HepG2 (cell line): ENCODE data around the gene CYBC1. TPM values are rescaled to one million over a fixed set of nuclear protein-coding genes. Genes with fewer than 3 reads are reported as not detected.

Experiments
- ATAC-seq: fragments of 200-7000 bp; cut with Tn5 transposase; 3 replicates; pipeline ENCODE4 v1.9.1; 2020; ENCODE audit warnings: mild to moderate bottlenecking, moderate library complexity
- BruUV-seq: library from RNA; stranded (reverse); fragments of 400-500 nt; replicated peaks from 2 replicates; lab custom pipeline; 2021; lab: Mats Ljungman, UMichigan
- CTCF ChIA-PET: fragments of 300-600 bp; formaldehyde crosslinking; extraction: SDS; loops from one replicate; lab custom pipeline; 2021; ENCODE audit warnings: low total read pairs, inconsistent platforms, low intra/inter-chr PET ratio; lab: Yijun Ruan, JAX
- POLR2A ChIA-PET: fragments of 350-600 bp; sonication (Branson Sonifier 250); formaldehyde crosslinking; loops from one replicate; lab custom pipeline; 2020; ENCODE audit warnings: antibody characterized with exemption, inconsistent platforms; lab: Yijun Ruan, JAX
- DNase-seq: peaks from one replicate; pipeline ENCODE4 v3.0.0-alpha.2; 2015; ENCODE audit warnings: low spot score
- FAIRE-seq: peaks from 3 replicates; lab custom pipeline; 2011; peaks lifted over from hg19 to GRCh38; lab: Jason Lieb, UNC
- H2AFZ ChIP-seq: one replicate; pipeline ENCODE4 v1.6.1; 2011; ENCODE audit warnings: low read length, inconsistent platforms
- H3K27ac ChIP-seq: fragments of 300-600 bp; 3 replicates; pipeline ENCODE4 v1.8.0; 2011; ENCODE audit warnings: mixed run types, mild to moderate bottlenecking, mixed read lengths, low read length, inconsistent platforms; ENCODE audit not compliant: insufficient read depth; ENCODE audit errors: extremely low read length
- H3K27me3 ChIP-seq, 2 experiments: fragments of 200-600 bp in 1 of 2; 2 replicates in 1 of 2; 3 replicates in 1 of 2; pipeline versions ENCODE4 v1.6.0 to v1.8.0; 2011; ENCODE audit warnings: low read length in 2 of 2, mild to moderate bottlenecking in 2 of 2, moderate library complexity in 2 of 2, inconsistent platforms in 1 of 2; ENCODE audit not compliant: insufficient read depth in 2 of 2, control insufficient read depth in 1 of 2
- H3K36me3 ChIP-seq, 2 experiments: fragments of 200-600 bp in 1 of 2; replicated peaks in 1 of 2; 2 replicates in 1 of 2; 3 replicates in 1 of 2; pipeline versions ENCODE4 v1.5.1 to v1.8.0; 2011; ENCODE audit warnings: low read length in 2 of 2, inconsistent platforms in 1 of 2; ENCODE audit not compliant: insufficient read depth in 2 of 2, control insufficient read depth in 1 of 2
- H3K4me1 ChIP-seq: 2 replicates; pipeline ENCODE4 v1.5.1; 2012; ENCODE audit warnings: low read length, inconsistent platforms; ENCODE audit not compliant: insufficient read depth
- H3K4me2 ChIP-seq: 2 replicates; pipeline ENCODE4 v1.6.0; 2011; ENCODE audit warnings: low read depth, low read length, inconsistent platforms
- H3K4me3 ChIP-seq, 3 experiments: fragments of 200-600 bp in 1 of 3; sonication (generic), shearing (Covaris generic) in 1 of 3; replicated peaks in 1 of 3; 2 replicates each; pipeline ENCODE4 v1.5.1; 2011 to 2016; ENCODE audit warnings: low read length in 3 of 3, inconsistent platforms in 2 of 3, low read depth in 2 of 3, mild to moderate bottlenecking in 2 of 3, control low read depth in 1 of 3, mixed read lengths in 1 of 3; ENCODE audit not compliant: insufficient read depth in 1 of 3
- H3K79me2 ChIP-seq: one replicate; pipeline ENCODE4 v1.6.1; 2011; ENCODE audit warnings: low read length, inconsistent platforms; ENCODE audit not compliant: insufficient read depth
- H3K9ac ChIP-seq: 2 replicates; pipeline ENCODE4 v1.6.0; 2011; ENCODE audit warnings: mild to moderate bottlenecking, low read depth, low read length, inconsistent platforms; ENCODE audit not compliant: insufficient read depth
- H3K9me3 ChIP-seq: 2 replicates; pipeline ENCODE4 v1.5.1; 2012; ENCODE audit warnings: mild to moderate bottlenecking, low read length
- H4K20me1 ChIP-seq: 2 replicates; pipeline ENCODE4 v1.6.0; 2011; ENCODE audit warnings: inconsistent platforms, mild to moderate bottlenecking, low read length, moderate library complexity; ENCODE audit not compliant: insufficient read depth
- CREB1 ChIP-seq, 2 experiments: fragments of 450-650 bp in 1 of 2; IDR thresholded peaks; 2 replicates each; pipeline ENCODE4 v1.6.1; 2016 to 2017; ENCODE audit warnings: control low read depth in 1 of 2, mild to moderate bottlenecking in 1 of 2, missing compliant biosample characterization in 1 of 2, missing genetic modification characterization in 1 of 2
- FOSL2 ChIP-seq: sonication (generic); formaldehyde crosslinking; IDR thresholded peaks from 2 replicates; pipeline ENCODE4 v1.4.0; 2020; ENCODE audit warnings: missing genetic modification reagents
- HIVEP1 ChIP-seq: sonication (generic); formaldehyde crosslinking; IDR thresholded peaks from 2 replicates; pipeline ENCODE4 v1.4.0; 2020; ENCODE audit warnings: mild to moderate bottlenecking, missing genetic modification reagents
- HMG20A ChIP-seq: IDR thresholded peaks from 2 replicates; pipeline ENCODE4 v1.6.1; 2016; ENCODE audit warnings: borderline replicate concordance
- NFIB ChIP-seq: sonication (generic); formaldehyde crosslinking; IDR thresholded peaks from 2 replicates; pipeline ENCODE4 v1.9.0; 2021; ENCODE audit warnings: missing genetic modification reagents, mild to moderate bottlenecking, borderline replicate concordance
- SAP130 ChIP-seq: IDR thresholded peaks from 2 replicates; pipeline ENCODE4 v1.6.1; 2016; ENCODE audit warnings: low read depth
- ZFX ChIP-seq: sonication (generic); formaldehyde crosslinking; IDR thresholded peaks from 2 replicates; pipeline ENCODE4 v1.4.0; 2020; ENCODE audit warnings: mild to moderate bottlenecking, low read depth, missing genetic modification reagents, moderate library complexity
- ZNF121 ChIP-seq: sonication (generic); formaldehyde crosslinking; IDR thresholded peaks from 2 replicates; pipeline ENCODE4 v1.5.0; 2020; ENCODE audit warnings: mild to moderate bottlenecking, missing genetic modification reagents
- ZNF260 ChIP-seq: sonication (generic); formaldehyde crosslinking; IDR thresholded peaks from 2 replicates; pipeline ENCODE4 v1.4.0; 2020; ENCODE audit warnings: missing genetic modification reagents, low read depth, mild to moderate bottlenecking, borderline replicate concordance
- ZNF768 ChIP-seq: sonication (generic); formaldehyde crosslinking; IDR thresholded peaks from 2 replicates; pipeline ENCODE4 v1.4.0; 2020; ENCODE audit warnings: missing genetic modification reagents
- WGBS: methylation state at CpG from one replicate; pipeline ENCODE4 v1.1.6; 2017; ENCODE audit warnings: low lambda C conversion rate; 5-methylcytosine and 5-hydroxymethylcytosine counted together
- in situ Hi-C: cut with HindIII; loops from 2 replicates; pipeline ENCODE4 v1.10.0; 2017; ENCODE audit warnings: low pct_unique_long_range_greater_than_20kb; ENCODE audit not compliant: extremely low pct_ligation_motif_present
- intact Hi-C: fragments of 100-400 bp; cut with micrococcal nuclease; formaldehyde crosslinking; loops from one replicate; pipeline ENCODE4 v1.10.0; 2022; ENCODE audit not compliant: unreplicated experiment
- polyA plus RNA-seq, 8 experiments: library from polyadenylated mRNA; depleted of rRNA in 3 of 8; stranded (reverse) in 7 of 8; unstranded in 1 of 8; fragments of >200 nt; fragmentation: Illumina TruSeq in 4 of 8; extraction: Trizol in 4 of 8; gene quantifications; 2 replicates each; pipeline versions ENCODE4 v1.2.1 to v1.2.3, GENCODE V29; 2011 to 2016; ENCODE audit warnings: low read depth in 4 of 8, missing spikeins in 1 of 8, mixed read lengths in 1 of 8; ENCODE audit not compliant: insufficient read depth in 1 of 8
- total RNA-seq, 5 experiments: library from RNA; depleted of rRNA; stranded (reverse); fragments of >200 nt; fragmentation: Illumina TruSeq; extraction: Trizol; gene quantifications; 2 replicates each; pipeline ENCODE4 v1.2.3, GENCODE V29; 2016; ENCODE audit warnings: low read depth in 1 of 5
- TF ChIP-seq, protein P1 (sequence below): sonication (generic); formaldehyde crosslinking; IDR thresholded peaks from 2 replicates; pipeline ENCODE4 v1.5.1; 2020; ENCODE audit warnings: mild to moderate bottlenecking, missing genetic modification reagents, moderate library complexity
- TF ChIP-seq, protein P2 (sequence below): sonication (generic); formaldehyde crosslinking; IDR thresholded peaks from 2 replicates; pipeline ENCODE4 v1.9.0; 2022; ENCODE audit warnings: missing genetic modification reagents, mild to moderate bottlenecking, borderline replicate concordance
- TF ChIP-seq, protein P3 (sequence below): sonication (generic); formaldehyde crosslinking; IDR thresholded peaks from 2 replicates; pipeline ENCODE4 v1.5.0; 2020; ENCODE audit warnings: mild to moderate bottlenecking, missing genetic modification reagents

The CYBC1 gene
- total and polyA plus RNA-seq, 2 of the 13 experiments (the other 11 are each of a cell fraction or from before 2014, with no cell fraction given) = 43.4 to 44.1 TPM

DNA sequence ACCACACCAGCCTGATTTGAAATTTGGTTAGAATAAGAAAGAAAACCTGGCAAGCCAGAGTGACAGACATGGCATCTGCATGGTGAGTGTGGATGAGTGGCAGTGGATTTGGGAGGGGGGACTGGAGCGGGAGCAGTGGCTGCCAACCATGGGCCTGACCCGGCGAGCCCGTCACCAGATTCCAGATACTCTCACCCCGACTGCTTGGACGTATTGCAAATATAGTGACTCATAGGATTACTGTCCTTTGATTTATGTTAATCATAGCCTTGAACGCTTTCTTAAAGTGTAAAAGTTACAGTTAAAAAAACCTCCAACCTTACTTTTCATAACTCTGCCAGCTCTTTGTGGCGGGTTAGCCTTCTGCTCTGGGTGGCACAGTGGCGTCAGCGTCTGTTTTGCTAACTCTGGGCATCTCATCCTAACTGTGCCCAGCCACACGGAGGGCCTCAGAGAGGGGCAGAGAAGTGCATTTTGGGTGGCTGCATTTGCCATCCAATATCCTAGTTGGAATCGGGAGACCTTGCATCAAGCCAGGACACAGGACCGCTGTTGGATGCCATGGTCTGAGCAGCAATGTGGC lies 42.2 kb upstream of the CYBC1 start (continued):
- TF ChIP-seq ZNF260 (CRISPR knock-in tag) (no peak), FOSL2 (CRISPR knock-in tag) (peak; percentile 57; the same call in 1 of the 2 replicates), CREB1 (IDR thresholded peaks at IDR 0.05) (peak; percentile 42), CREB1 (CRISPR knock-in tag; IDR thresholded peaks at IDR 0.05) (no peak)

DNA sequence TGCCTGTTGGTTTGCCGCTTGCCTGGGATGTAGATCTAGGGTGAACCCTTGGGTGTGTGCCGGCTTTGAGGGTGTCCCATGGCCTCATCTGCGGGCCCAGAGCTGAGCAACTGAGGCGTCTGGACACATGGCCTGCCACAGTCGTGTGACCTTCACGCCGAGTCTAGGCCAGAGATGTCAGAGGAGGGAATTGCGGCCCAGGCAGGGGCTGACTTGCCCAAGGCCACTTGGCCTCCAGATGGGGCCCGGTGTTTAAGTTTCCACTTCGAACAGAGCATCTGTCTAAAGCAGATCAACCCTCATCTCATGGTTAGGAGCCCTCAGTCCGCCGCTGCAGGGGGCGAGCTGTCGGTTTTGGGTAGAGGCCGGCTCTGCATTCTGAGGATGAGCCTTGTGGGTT lies 41.0 kb upstream of the CYBC1 start:
- intact Hi-C loops (no loop called here), in situ Hi-C loops (no loop called here)
- BruUV-seq = no TSS peak
- Histone ChIP-seq H2AFZ (no peak overlapping the region), H4K20me1 (no peaks in the 10 kb centered on the region), H3K4me2 (no peak overlapping the region), H3K9ac (no peak overlapping the region), H3K4me3 (no peak overlapping the region), H3K36me3 (peaks cover 4 to 11% of the 10 kb centered on the region in 2 experiments; a peak in 3 of 5 replicates), H3K27me3 (no peaks in the 10 kb centered on the region), H3K4me1 (peaks cover 46% of the 10 kb centered on the region), H3K9me3 (no peaks in the 10 kb centered on the region), H3K79me2 (no peaks in the 10 kb centered on the region), H3K27ac (no peak overlapping the region)
- POLR2A ChIA-PET = no interaction called here
- CTCF ChIA-PET = no interaction called here
- FAIRE-seq = no peak
- no peak for ATAC-seq
- no peak for DNase-seq
- 63% methylated on average over 11 of the region's 15 CpGs for WGBS
- TF ChIP-seq, protein P1, sequence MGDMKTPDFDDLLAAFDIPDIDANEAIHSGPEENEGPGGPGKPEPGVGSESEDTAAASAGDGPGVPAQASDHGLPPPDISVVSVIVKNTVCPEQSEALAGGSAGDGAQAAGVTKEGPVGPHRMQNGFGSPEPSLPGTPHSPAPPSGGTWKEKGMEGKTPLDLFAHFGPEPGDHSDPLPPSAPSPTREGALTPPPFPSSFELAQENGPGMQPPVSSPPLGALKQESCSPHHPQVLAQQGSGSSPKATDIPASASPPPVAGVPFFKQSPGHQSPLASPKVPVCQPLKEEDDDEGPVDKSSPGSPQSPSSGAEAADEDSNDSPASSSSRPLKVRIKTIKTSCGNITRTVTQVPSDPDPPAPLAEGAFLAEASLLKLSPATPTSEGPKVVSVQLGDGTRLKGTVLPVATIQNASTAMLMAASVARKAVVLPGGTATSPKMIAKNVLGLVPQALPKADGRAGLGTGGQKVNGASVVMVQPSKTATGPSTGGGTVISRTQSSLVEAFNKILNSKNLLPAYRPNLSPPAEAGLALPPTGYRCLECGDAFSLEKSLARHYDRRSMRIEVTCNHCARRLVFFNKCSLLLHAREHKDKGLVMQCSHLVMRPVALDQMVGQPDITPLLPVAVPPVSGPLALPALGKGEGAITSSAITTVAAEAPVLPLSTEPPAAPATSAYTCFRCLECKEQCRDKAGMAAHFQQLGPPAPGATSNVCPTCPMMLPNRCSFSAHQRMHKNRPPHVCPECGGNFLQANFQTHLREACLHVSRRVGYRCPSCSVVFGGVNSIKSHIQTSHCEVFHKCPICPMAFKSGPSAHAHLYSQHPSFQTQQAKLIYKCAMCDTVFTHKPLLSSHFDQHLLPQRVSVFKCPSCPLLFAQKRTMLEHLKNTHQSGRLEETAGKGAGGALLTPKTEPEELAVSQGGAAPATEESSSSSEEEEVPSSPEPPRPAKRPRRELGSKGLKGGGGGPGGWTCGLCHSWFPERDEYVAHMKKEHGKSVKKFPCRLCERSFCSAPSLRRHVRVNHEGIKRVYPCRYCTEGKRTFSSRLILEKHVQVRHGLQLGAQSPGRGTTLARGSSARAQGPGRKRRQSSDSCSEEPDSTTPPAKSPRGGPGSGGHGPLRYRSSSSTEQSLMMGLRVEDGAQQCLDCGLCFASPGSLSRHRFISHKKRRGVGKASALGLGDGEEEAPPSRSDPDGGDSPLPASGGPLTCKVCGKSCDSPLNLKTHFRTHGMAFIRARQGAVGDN = peak; percentile 65
- peak; percentile 83 for TF ChIP-seq ZNF121 (CRISPR knock-in tag)
- peak; percentile 71; the same call in 1 of the 2 replicates for TF ChIP-seq ZNF768
- TF ChIP-seq, protein P2, sequence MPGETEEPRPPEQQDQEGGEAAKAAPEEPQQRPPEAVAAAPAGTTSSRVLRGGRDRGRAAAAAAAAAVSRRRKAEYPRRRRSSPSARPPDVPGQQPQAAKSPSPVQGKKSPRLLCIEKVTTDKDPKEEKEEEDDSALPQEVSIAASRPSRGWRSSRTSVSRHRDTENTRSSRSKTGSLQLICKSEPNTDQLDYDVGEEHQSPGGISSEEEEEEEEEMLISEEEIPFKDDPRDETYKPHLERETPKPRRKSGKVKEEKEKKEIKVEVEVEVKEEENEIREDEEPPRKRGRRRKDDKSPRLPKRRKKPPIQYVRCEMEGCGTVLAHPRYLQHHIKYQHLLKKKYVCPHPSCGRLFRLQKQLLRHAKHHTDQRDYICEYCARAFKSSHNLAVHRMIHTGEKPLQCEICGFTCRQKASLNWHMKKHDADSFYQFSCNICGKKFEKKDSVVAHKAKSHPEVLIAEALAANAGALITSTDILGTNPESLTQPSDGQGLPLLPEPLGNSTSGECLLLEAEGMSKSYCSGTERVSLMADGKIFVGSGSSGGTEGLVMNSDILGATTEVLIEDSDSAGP (CRISPR knock-in tag) = peak; percentile 11; the same call in 1 of the 2 replicates
- TF ChIP-seq HIVEP1 = peak; percentile 42; the same call in 1 of the 2 replicates
- peak; percentile 52 for TF ChIP-seq ZFX (CRISPR knock-in tag)
- TF ChIP-seq SAP130 (CRISPR knock-in tag) = 0 out of 2 replicates have a peak, but pooled peaks have one; percentile 8
- no peak for TF ChIP-seq ZNF260 (CRISPR knock-in tag)
- TF ChIP-seq, protein P3, sequence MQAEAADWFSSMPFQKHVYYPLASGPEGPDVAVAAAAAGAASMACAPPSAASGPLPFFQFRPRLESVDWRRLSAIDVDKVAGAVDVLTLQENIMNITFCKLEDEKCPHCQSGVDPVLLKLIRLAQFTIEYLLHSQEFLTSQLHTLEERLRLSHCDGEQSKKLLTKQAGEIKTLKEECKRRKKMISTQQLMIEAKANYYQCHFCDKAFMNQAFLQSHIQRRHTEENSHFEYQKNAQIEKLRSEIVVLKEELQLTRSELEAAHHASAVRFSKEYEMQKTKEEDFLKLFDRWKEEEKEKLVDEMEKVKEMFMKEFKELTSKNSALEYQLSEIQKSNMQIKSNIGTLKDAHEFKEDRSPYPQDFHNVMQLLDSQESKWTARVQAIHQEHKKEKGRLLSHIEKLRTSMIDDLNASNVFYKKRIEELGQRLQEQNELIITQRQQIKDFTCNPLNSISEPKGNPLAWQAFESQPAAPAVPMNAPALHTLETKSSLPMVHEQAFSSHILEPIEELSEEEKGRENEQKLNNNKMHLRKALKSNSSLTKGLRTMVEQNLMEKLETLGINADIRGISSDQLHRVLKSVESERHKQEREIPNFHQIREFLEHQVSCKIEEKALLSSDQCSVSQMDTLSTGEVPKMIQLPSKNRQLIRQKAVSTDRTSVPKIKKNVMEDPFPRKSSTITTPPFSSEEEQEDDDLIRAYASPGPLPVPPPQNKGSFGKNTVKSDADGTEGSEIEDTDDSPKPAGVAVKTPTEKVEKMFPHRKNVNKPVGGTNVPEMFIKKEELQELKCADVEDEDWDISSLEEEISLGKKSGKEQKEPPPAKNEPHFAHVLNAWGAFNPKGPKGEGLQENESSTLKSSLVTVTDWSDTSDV (CRISPR knock-in tag) = 0 out of 2 replicates have a peak, but pooled peaks have one; percentile 1
- TF ChIP-seq NFIB (CRISPR knock-in tag) = 0 out of 2 replicates have a peak, but pooled peaks have one; percentile 47
- no peak for TF ChIP-seq HMG20A (CRISPR knock-in tag)
